Adrenal gland (tissue), 12 donors: Measurements from ENCODE around the gene SRSF6. TPM values are rescaled to one million over a fixed set of nuclear protein-coding genes. Genes with fewer than 3 reads are reported as not detected.
"Not testable (repeated sequence)": the region's sequence is repeated elsewhere in the genome, so short reads cannot be mapped to it uniquely, and the experiment has no call there.

ENCODE experiments used
- DNase-seq, 7 donors: peaks; one replicate each; pipeline ENCODE4 v3.0.0-alpha.2; 2019 to 2020
- H3K27ac ChIP-seq, 5 donors: fragments of 200-600 bp; sonication (generic) in 4 of 5; 1 replicate in 3 of 5; 2 replicates in 2 of 5; pipeline versions ENCODE4 v1.5.1 to v1.8.0; 2016 to 2020; ENCODE audit warnings: mild to moderate bottlenecking in 1 of 5
- H3K27me3 ChIP-seq: fragments of 200-600 bp; 2 replicates; pipeline ENCODE4 v1.8.0; 2021
- H3K36me3 ChIP-seq, 2 donors: fragments of 200-600 bp; replicated peaks in 1 of 2; 1 replicate in 1 of 2; 2 replicates in 1 of 2; pipeline versions ENCODE4 v1.5.1 to v1.8.0; 2018 to 2022
- H3K4me1 ChIP-seq, 2 donors: fragments of 200-600 bp; replicated peaks in 1 of 2; 1 replicate in 1 of 2; 2 replicates in 1 of 2; pipeline versions ENCODE4 v1.5.1 to v1.8.0; 2018 to 2021
- H3K4me3 ChIP-seq, 4 donors: fragments of 200-600 bp; sonication (generic) in 3 of 4; one replicate each; pipeline ENCODE4 v1.5.1; 2016 to 2018
- H3K9me3 ChIP-seq, 3 donors: fragments of 200-600 bp; sonication (generic) in 1 of 3; replicated peaks in 1 of 3; 1 replicate in 2 of 3; 2 replicates in 1 of 3; pipeline versions ENCODE4 v1.5.1 to v1.8.0; 2016 to 2021
- CTCF ChIP-seq, 6 experiments: fragments of 450-650 bp in 4 of 6; fragments of 200-600 bp in 2 of 6; sonication (generic) in 1 of 6; IDR thresholded peaks; 1 replicate in 5 of 6; 2 replicates in 1 of 6; pipeline versions ENCODE4 v1.5.1 to v1.8.0; 2016 to 2021; ENCODE audit warnings: antibody characterized with exemption in 6 of 6, mild to moderate bottlenecking in 2 of 6, moderate library complexity in 1 of 6
- POLR2A ChIP-seq, 2 donors: fragments of 450-650 bp; IDR thresholded peaks; one replicate each; pipeline ENCODE4 v1.6.1; 2017; ENCODE audit warnings: antibody characterized with exemption in 2 of 2, mild to moderate bottlenecking in 2 of 2, moderate library complexity in 1 of 2
- WGBS, 4 donors: extraction: QIAGEN DNeasy Blood & Tissue Kit in 2 of 4; methylation state at CpG; one replicate each; pipeline versions ENCODE4 v1.1.5 to v1.1.7; 2013 to 2017; 5-methylcytosine and 5-hydroxymethylcytosine counted together
- intact Hi-C, 2 donors: fragments of 100-400 bp; cut with DNase I; formaldehyde crosslinking; loops; one replicate each; pipeline versions ENCODE4 v1.14.1 to v1.15.0; 2022 to 2023
- polyA plus RNA-seq, 3 donors: library from polyadenylated mRNA; stranded (reverse); fragments of 200-250 nt in 2 of 3; fragments of 350-450 nt in 1 of 3; fragmentation: Illumina TruSeq in 1 of 3; extraction: RNeasy Lipid Tissue Mini Kit (QIAGEN cat#74804) in 1 of 3; gene quantifications; one replicate each; pipeline ENCODE4 v1.2.3, GENCODE V29; 2013 to 2014
- total RNA-seq, 9 donors: library from RNA; depleted of rRNA in 4 of 9; stranded (reverse); fragments of >200 nt in 4 of 9; fragments of 120-200 nt in 1 of 9; fragmentation: NEBNext Ultra II Directional in 1 of 9; extraction: Animal tissue kit (Norgen Biotek cat#: 25700) in 1 of 9; gene quantifications; one replicate each; pipeline versions ENCODE4 v1.1.0 to v1.2.4, GENCODE V29; 2013 to 2023
- donor health status: healthy with polysubstance abuse.
- donor health status: Bipolar disorder and iron deficiency.
- donor health status: DM: yes; HTN: yes; CAD: no.
- donor health status: DM: no; HTN: no; CAD: no.
- donor health status: DM: no; HTN: no; CAD: no.
- donor health status: DM: yes; HTN: yes; CAD: no.

The SRSF6 gene
- total and polyA plus RNA-seq, 12 donors: 42.7 to 188 (median 153) TPM

GRCh38 chr20:43448748-43449535, 8.8 kb upstream of the SRSF6 start:
- no peak overlapping the region for H3K4me3 ChIP-seq
- no peaks in the 10 kb centered on the region for H3K9me3 ChIP-seq
- H3K36me3 ChIP-seq: no peaks in the 10 kb centered on the region
- H3K27me3 ChIP-seq: no peaks in the 10 kb centered on the region
- 22 to 27% (median 23%) methylated on average over 9 of the region's 9 CpGs for WGBS, 4 donors
- TF ChIP-seq CTCF (IDR thresholded peaks at IDR 0.05): peak; percentile 53 to 73 (median 66)
- no peak for TF ChIP-seq POLR2A (IDR thresholded peaks at IDR 0.05)
- intact Hi-C loops: loop anchor here in 1 of 2 donors (10.0 kb wide), 1 partner anchor 636 kb away; no protein-coding TSS in a partner anchor
- H3K27ac ChIP-seq: no peak overlapping the region
- H3K4me1 ChIP-seq: no peaks in the 10 kb centered on the region
- peak in 6 of 7 donors; percentile 37 to 66 (median 48) for DNase-seq

- TF ChIP-seq POLR2A (IDR thresholded peaks at IDR 0.05): no peak
- TF ChIP-seq CTCF (IDR thresholded peaks at IDR 0.05): no peak
- Histone ChIP-seq H3K4me1 (no peaks in the 10 kb centered on the region), H3K36me3 (no peaks in the 10 kb centered on the region), H3K27ac (no peak overlapping the region), H3K27me3 (no peaks in the 10 kb centered on the region), H3K9me3 (no peaks in the 10 kb centered on the region), H3K4me3 (no peak overlapping the region)
- WGBS, 4 donors: 58 to 68% (median 59%) methylated on average over 14 of the region's 14 CpGs
- intact Hi-C loops: loop anchor here in 1 of 2 donors (5.0 kb wide), 1 partner anchor 241 kb away; no protein-coding TSS in a partner anchor
- DNase-seq: no peak
Measured at GRCh38 chr20:43450841-43451799, 6.6 kb upstream of the SRSF6 start.

GRCh38 chr20:43452404-43453126, 5.1 kb upstream of the SRSF6 start:
- Histone ChIP-seq H3K36me3 (no peaks in the 10 kb centered on the region), H3K4me3 (no peak overlapping the region), H3K27ac (no peak overlapping the region), H3K27me3 (no peaks in the 10 kb centered on the region), H3K9me3 (no peaks in the 10 kb centered on the region), H3K4me1 (peaks cover 5 to 7% of the 10 kb centered on the region in 2 donors)
- WGBS, 4 donors: 84 to 90% (median 88%) methylated on average over 15 of the region's 15 CpGs
- TF ChIP-seq CTCF (IDR thresholded peaks at IDR 0.05): no peak
- no peak for TF ChIP-seq POLR2A (IDR thresholded peaks at IDR 0.05)
- intact Hi-C loops: loop anchor here in 1 of 2 donors (5.0 kb wide), 1 partner anchor 240 kb away; no protein-coding TSS in a partner anchor
- DNase-seq: no peak

GRCh38 chr20:43456252-43456651, 1.4 kb upstream of the SRSF6 start:
- H3K27ac ChIP-seq, intact Hi-C loops: not testable (repeated sequence)

More at GRCh38 chr20:43456252-43456651, 1.4 kb upstream of the SRSF6 start:
- not testable (repeated sequence) for H3K4me3 ChIP-seq, H3K9me3 ChIP-seq, H3K27me3 ChIP-seq
- peaks cover 18 to 24% of the 10 kb centered on the region in 2 donors for H3K4me1 ChIP-seq
- WGBS, 4 donors: 82 to 89% (median 87%) methylated on average over 8 of the region's 8 CpGs
- peak in 1 of 7 donors; percentile 14 for DNase-seq
- peaks cover 0 to 22% of the 10 kb centered on the region in 2 donors for H3K36me3 ChIP-seq
